HL-60 (cell line): ENCODE results near the gene DYNLT5.

Experiments used
- CTCF ChIP-seq: IDR thresholded peaks from one replicate; pipeline ENCODE4 v1.5.1; 2011; ENCODE audit warnings: low read length, control low read depth, inconsistent platforms; ENCODE audit not compliant: insufficient read depth
- GABPA ChIP-seq: IDR thresholded peaks from 2 replicates; pipeline ENCODE4 v1.6.1; 2012; ENCODE audit warnings: low read depth
- POLR2AphosphoS5 ChIP-seq: IDR thresholded peaks from 2 replicates; pipeline ENCODE4 v1.6.1; 2012; ENCODE audit warnings: low read depth
- REST ChIP-seq: IDR thresholded peaks from 2 replicates; pipeline ENCODE4 v1.6.1; 2012; ENCODE audit warnings: low read depth; ENCODE audit not compliant: insufficient replicate concordance
- SPI1 ChIP-seq: IDR thresholded peaks from 2 replicates; pipeline ENCODE4 v1.6.1; 2012; ENCODE audit warnings: low read depth, mild to moderate bottlenecking, borderline replicate concordance

GRCh38 chr1:66732407-66733166, 19.7 kb upstream of the DYNLT5 start:
- TF ChIP-seq CTCF = no peak
- TF ChIP-seq SPI1 = no peak
- no peak for TF ChIP-seq GABPA
- no peak for TF ChIP-seq REST
- no peak for TF ChIP-seq POLR2AphosphoS5
